ENCODE results near the gene GBP1. TPM values are rescaled to one million over a fixed set of nuclear protein-coding genes. Genes with fewer than 3 reads are reported as not detected.
A peak's percentile ranks its signal among the peaks of the same experiment; 100 is the strongest.
"Not testable (repeated sequence)": the region's sequence is repeated elsewhere in the genome, so short reads cannot be mapped to it uniquely, and the experiment has no call there.

GBP1 gene
- total RNA-seq, 1 donor from 2014 or later, result 30.3 TPM

- DNase-seq (ENCODE audit: low spot score), result no peak
These were observed 13.6 kb downstream of the GBP1 start for GRCh38 chr1:89051300-89051954.

GRCh38 chr1:89050649-89051033 is 14.4 kb downstream of the GBP1 start:
- no peak for DNase-seq (ENCODE audit: low spot score)

GRCh38 chr1:89049901-89050648 is 14.9 kb downstream of the GBP1 start:
- DNase-seq (ENCODE audit: low spot score), result not testable (repeated sequence)

GRCh38 chr1:89049187-89049586 is 15.8 kb downstream of the GBP1 start:
- not testable (repeated sequence) for DNase-seq (ENCODE audit: low spot score)

- no peak for DNase-seq (ENCODE audit: low spot score)
These were observed 17.3 kb downstream of the GBP1 start for GRCh38 chr1:89047734-89048133.

- not testable (repeated sequence) for DNase-seq (ENCODE audit: low spot score)
These were observed 18.5 kb downstream of the GBP1 start for GRCh38 chr1:89046318-89047183.

- DNase-seq (ENCODE audit: low spot score), result peak; percentile 56
These were observed 19.9 kb downstream of the GBP1 start for GRCh38 chr1:89044970-89045721.

GRCh38 chr1:89043940-89044339 is 21.1 kb downstream of the GBP1 start:
- DNase-seq (ENCODE audit: low spot score), result no peak

- no peak for DNase-seq (ENCODE audit: low spot score)
These were observed 22.5 kb downstream of the GBP1 start for GRCh38 chr1:89042491-89042890.

GRCh38 chr1:89041721-89042120 is 23.3 kb downstream of the GBP1 start:
- DNase-seq (ENCODE audit: low spot score), result no peak

GRCh38 chr1:89041119-89041641 is 23.8 kb downstream of the GBP1 start:
- DNase-seq (ENCODE audit: low spot score), result no peak

- no peak for DNase-seq (ENCODE audit: low spot score)
These were observed 24.7 kb downstream of the GBP1 start for GRCh38 chr1:89040315-89040626.

GRCh38 chr1:89037186-89037585 is 27.8 kb downstream of the GBP1 start:
- no peak for DNase-seq (ENCODE audit: low spot score)

- no peak for DNase-seq (ENCODE audit: low spot score)
These were observed 29.9 kb downstream of the GBP1 start for GRCh38 chr1:89035080-89035479.

GRCh38 chr1:89034004-89034403 is 31.0 kb downstream of the GBP1 start:
- not testable (repeated sequence) for DNase-seq (ENCODE audit: low spot score)

GRCh38 chr1:89029051-89029450 is 36.0 kb downstream of the GBP1 start:
- DNase-seq (ENCODE audit: low spot score), result not testable (repeated sequence)

GRCh38 chr1:89025928-89026327 is 39.1 kb downstream of the GBP1 start:
- DNase-seq (ENCODE audit: low spot score), result no peak

- DNase-seq (ENCODE audit: low spot score), result no peak
These were observed 42.0 kb downstream of the GBP1 start for GRCh38 chr1:89023026-89023425.

- no peak for DNase-seq (ENCODE audit: low spot score)
These were observed 42.6 kb downstream of the GBP1 start, which contains the start of gene GBP3 for GRCh38 chr1:89022167-89022959. Gene GBP3, minus strand, starts transcription at chr1:89022866. Its CDS starts 2,145 bp downstream, at chr1:89020721.

- not testable (repeated sequence) for DNase-seq (ENCODE audit: low spot score)
These were observed 46.7 kb downstream of the GBP1 start for GRCh38 chr1:89018318-89018717.

- no peak for DNase-seq (ENCODE audit: low spot score)
These were observed 56.5 kb downstream of the GBP1 start for GRCh38 chr1:89008511-89008910.
